H9 (cell line): ENCODE data around the gene C9orf43. TPM values are rescaled to one million over a fixed set of nuclear protein-coding genes. Genes with fewer than 3 reads are reported as not detected.

ENCODE experiments used
- DNase-seq: peaks from one replicate; pipeline ENCODE4 v3.0.0-alpha.2; 2017
- H2AFZ ChIP-seq: one replicate; pipeline ENCODE4 v1.6.1; 2013; ENCODE audit warnings: mild to moderate bottlenecking, low read length, control low read depth, moderate library complexity
- H2AK5ac ChIP-seq: 2 replicates; pipeline ENCODE4 v1.6.1; 2013; ENCODE audit warnings: low read length, control low read depth, mixed read lengths; ENCODE audit not compliant: insufficient read length
- H2BK120ac ChIP-seq: one replicate; pipeline ENCODE4 v1.6.1; 2013; ENCODE audit warnings: low read depth, mild to moderate bottlenecking, low read length, control low read depth, inconsistent platforms; ENCODE audit not compliant: poor library complexity, severe bottlenecking
- H2BK12ac ChIP-seq: 2 replicates; pipeline ENCODE4 v1.6.1; 2013; ENCODE audit warnings: low read length, control low read depth, mixed read lengths, low read depth; ENCODE audit not compliant: insufficient read length
- H2BK15ac ChIP-seq: 2 replicates; pipeline ENCODE4 v1.6.1; 2013; ENCODE audit warnings: low read depth, low read length, control low read depth
- H2BK20ac ChIP-seq: one replicate; pipeline ENCODE4 v1.6.1; 2013; ENCODE audit warnings: low read depth, mild to moderate bottlenecking, low read length, control low read depth, inconsistent platforms; ENCODE audit not compliant: poor library complexity, severe bottlenecking
- H2BK5ac ChIP-seq: 2 replicates; pipeline ENCODE4 v1.6.1; 2013; ENCODE audit warnings: low read length, control low read depth, mixed read lengths; ENCODE audit not compliant: insufficient read length
- H3K14ac ChIP-seq: 2 replicates; pipeline ENCODE4 v1.6.1; 2013; ENCODE audit warnings: low read length, control low read depth; ENCODE audit not compliant: insufficient read depth
- H3K18ac ChIP-seq: 2 replicates; pipeline ENCODE4 v1.6.1; 2013; ENCODE audit warnings: low read depth, mild to moderate bottlenecking, mixed read lengths, low read length, control low read depth; ENCODE audit not compliant: insufficient read length
- H3K23ac ChIP-seq: 2 replicates; pipeline ENCODE4 v1.6.1; 2013; ENCODE audit warnings: low read length, control low read depth, mixed read lengths, low read depth; ENCODE audit not compliant: insufficient read length
- H3K23me2 ChIP-seq: 2 replicates; pipeline ENCODE4 v1.6.1; 2013; ENCODE audit warnings: low read depth, mild to moderate bottlenecking, mixed read lengths, low read length, control low read depth; ENCODE audit not compliant: insufficient read length, poor library complexity, severe bottlenecking
- H3K27ac ChIP-seq: 2 replicates; pipeline ENCODE4 v1.5.1; 2013; ENCODE audit warnings: low read length, control low read depth, mixed read lengths, low read depth; ENCODE audit not compliant: insufficient read length
- H3K27me3 ChIP-seq: 2 replicates; pipeline ENCODE4 v1.6.1; 2013; ENCODE audit warnings: low read length, control low read depth, inconsistent platforms; ENCODE audit not compliant: insufficient read depth
- H3K4ac ChIP-seq: 2 replicates; pipeline ENCODE4 v1.6.1; 2013; ENCODE audit warnings: low read depth, mild to moderate bottlenecking, control low read depth, inconsistent platforms, low read length, moderate library complexity
- H3K4me1 ChIP-seq: 2 replicates; pipeline ENCODE4 v1.6.1; 2013; ENCODE audit warnings: low read length, control low read depth, inconsistent platforms; ENCODE audit not compliant: insufficient read depth
- H3K4me2 ChIP-seq: 2 replicates; pipeline ENCODE4 v1.6.1; 2013; ENCODE audit warnings: low read length, control low read depth, mixed read lengths; ENCODE audit not compliant: insufficient read length, insufficient read depth
- H3K56ac ChIP-seq: 2 replicates; pipeline ENCODE4 v1.6.1; 2013; ENCODE audit warnings: low read depth, mild to moderate bottlenecking, mixed read lengths, low read length, control low read depth; ENCODE audit not compliant: insufficient read length
- H3K79me1 ChIP-seq: 2 replicates; pipeline ENCODE4 v1.6.1; 2013; ENCODE audit warnings: low read depth, mild to moderate bottlenecking, moderate library complexity, low read length, control low read depth, inconsistent platforms; ENCODE audit not compliant: insufficient read depth, poor library complexity, severe bottlenecking
- H3K79me2 ChIP-seq: 2 replicates; pipeline ENCODE4 v1.6.1; 2013; ENCODE audit warnings: low read length, control low read depth, inconsistent platforms; ENCODE audit not compliant: insufficient read depth
- H3K9ac ChIP-seq: 2 replicates; pipeline ENCODE4 v1.6.1; 2013; ENCODE audit warnings: low read length, control low read depth, mixed read lengths; ENCODE audit not compliant: insufficient read length; ENCODE audit errors: extremely low read depth
- H3K9me3 ChIP-seq: one replicate; pipeline ENCODE4 v1.6.1; 2013; ENCODE audit warnings: low read depth, low read length, inconsistent platforms; ENCODE audit not compliant: control insufficient read depth
- H3T11ph ChIP-seq: one replicate; pipeline ENCODE4 v1.6.1; 2013; ENCODE audit warnings: mild to moderate bottlenecking, low read length, control low read depth, inconsistent platforms
- H4K20me1 ChIP-seq: one replicate; pipeline ENCODE4 v1.6.1; 2013; ENCODE audit not compliant: control insufficient read depth, insufficient read length, insufficient read depth
- H4K5ac ChIP-seq: 2 replicates; pipeline ENCODE4 v1.6.1; 2013; ENCODE audit warnings: low read depth, mild to moderate bottlenecking, mixed read lengths, low read length, control low read depth; ENCODE audit not compliant: insufficient read length
- H4K8ac ChIP-seq: replicated peaks from 2 replicates; pipeline ENCODE4 v1.6.1; 2013; ENCODE audit warnings: low read length, control low read depth, mixed read lengths, low read depth; ENCODE audit not compliant: insufficient read length
- H4K91ac ChIP-seq: 2 replicates; pipeline ENCODE4 v1.6.1; 2013; ENCODE audit warnings: low read depth, mild to moderate bottlenecking, moderate library complexity, mixed read lengths, low read length, control low read depth; ENCODE audit not compliant: insufficient read length
- H3K27ac Mint-ChIP-seq, 3 experiments: 2 replicates in 2 of 3; 3 replicates in 1 of 3; pipeline ENCODE4 v1.8.0; 2020 to 2021; ENCODE audit warnings: mixed read lengths in 3 of 3, mild to moderate bottlenecking in 1 of 3, moderate library complexity in 1 of 3
- H3K27me3 Mint-ChIP-seq: 2 replicates; pipeline ENCODE4 v1.8.0; 2021; ENCODE audit warnings: low read depth, mild to moderate bottlenecking, moderate library complexity, mixed read lengths
- H3K36me3 Mint-ChIP-seq, 3 experiments: 2 replicates in 2 of 3; 3 replicates in 1 of 3; pipeline ENCODE4 v1.8.0; 2020 to 2021; ENCODE audit warnings: low read depth in 3 of 3, mixed read lengths in 3 of 3; ENCODE audit not compliant: insufficient read depth in 1 of 3
- H3K4me1 Mint-ChIP-seq, 2 experiments: 2 replicates each; pipeline ENCODE4 v1.8.0; 2020; ENCODE audit warnings: mixed read lengths in 2 of 2
- H3K4me3 Mint-ChIP-seq, 2 experiments: 2 replicates in 1 of 2; 3 replicates in 1 of 2; pipeline ENCODE4 v1.8.0; 2020 to 2021; ENCODE audit warnings: mild to moderate bottlenecking in 2 of 2, mixed read lengths in 2 of 2, moderate library complexity in 1 of 2
- H3K9me3 Mint-ChIP-seq, 2 experiments: 2 replicates in 1 of 2; 3 replicates in 1 of 2; pipeline ENCODE4 v1.8.0; 2020; ENCODE audit warnings: mild to moderate bottlenecking in 2 of 2, mixed read lengths in 2 of 2, moderate library complexity in 1 of 2
- WGBS: extraction: QIAGEN DNeasy Blood & Tissue Kit; methylation state at CpG from one replicate; pipeline ENCODE4 v1.1.7; 2013; ENCODE audit warnings: missing lambda C conversion rate, low lambda C conversion rate, mixed read lengths; ENCODE audit not compliant: insufficient read length; ENCODE audit errors: extremely low coverage; 5-methylcytosine and 5-hydroxymethylcytosine counted together
- total RNA-seq: library from RNA; stranded (reverse); gene quantifications from 2 replicates; pipeline ENCODE4 v1.2.1, GENCODE V29; 2021
- TF ChIP-seq, protein P1 (sequence below): fragments of 200-600 bp; sonication (generic); conservative IDR thresholded peaks from 3 replicates; pipeline ENCODE4 v1.8.0; 2021; ENCODE audit warnings: antibody characterized with exemption, mild to moderate bottlenecking

The C9orf43 gene
- total RNA-seq, 1 experiment from 2014 or later: 0.57 TPM

DNA sequence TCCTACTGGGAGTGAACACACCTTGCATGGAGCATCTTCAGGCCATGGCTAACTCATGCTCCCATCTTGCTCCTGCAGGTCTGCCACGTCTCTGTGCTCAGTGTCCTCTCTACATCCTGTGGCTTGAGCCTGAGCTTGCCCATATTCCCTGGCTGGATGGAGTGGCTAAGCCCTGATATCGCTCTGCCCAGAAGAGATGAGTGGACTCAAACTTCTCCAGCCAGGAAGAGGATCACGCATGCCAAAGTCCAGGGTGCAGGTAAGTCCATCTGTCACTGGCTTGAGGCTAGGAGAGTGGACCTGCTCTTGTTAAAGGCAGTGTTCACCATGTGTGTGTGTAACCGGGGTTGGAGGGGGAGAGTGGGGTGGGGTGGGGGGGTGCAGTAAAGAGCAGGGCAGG lies 51.4 kb downstream of the C9orf43 start:
- no peak overlapping the region for H3K4ac ChIP-seq
- H2BK15ac ChIP-seq: no peak overlapping the region
- no peak for DNase-seq
- H3K4me1 Mint-ChIP-seq: peaks cover 25 to 28% of the 10 kb centered on the region in 2 experiments
- H3K23ac ChIP-seq: no peak overlapping the region
- peaks cover 6% of the 10 kb centered on the region; the same call in 1 of the 2 replicates for H3K4me1 ChIP-seq
- H2BK12ac ChIP-seq: no peak overlapping the region
- H2BK5ac ChIP-seq: no peak overlapping the region
- H3K79me2 ChIP-seq: no peaks in the 10 kb centered on the region
- no peak overlapping the region for H3K4me3 Mint-ChIP-seq
- TF ChIP-seq, protein P1, sequence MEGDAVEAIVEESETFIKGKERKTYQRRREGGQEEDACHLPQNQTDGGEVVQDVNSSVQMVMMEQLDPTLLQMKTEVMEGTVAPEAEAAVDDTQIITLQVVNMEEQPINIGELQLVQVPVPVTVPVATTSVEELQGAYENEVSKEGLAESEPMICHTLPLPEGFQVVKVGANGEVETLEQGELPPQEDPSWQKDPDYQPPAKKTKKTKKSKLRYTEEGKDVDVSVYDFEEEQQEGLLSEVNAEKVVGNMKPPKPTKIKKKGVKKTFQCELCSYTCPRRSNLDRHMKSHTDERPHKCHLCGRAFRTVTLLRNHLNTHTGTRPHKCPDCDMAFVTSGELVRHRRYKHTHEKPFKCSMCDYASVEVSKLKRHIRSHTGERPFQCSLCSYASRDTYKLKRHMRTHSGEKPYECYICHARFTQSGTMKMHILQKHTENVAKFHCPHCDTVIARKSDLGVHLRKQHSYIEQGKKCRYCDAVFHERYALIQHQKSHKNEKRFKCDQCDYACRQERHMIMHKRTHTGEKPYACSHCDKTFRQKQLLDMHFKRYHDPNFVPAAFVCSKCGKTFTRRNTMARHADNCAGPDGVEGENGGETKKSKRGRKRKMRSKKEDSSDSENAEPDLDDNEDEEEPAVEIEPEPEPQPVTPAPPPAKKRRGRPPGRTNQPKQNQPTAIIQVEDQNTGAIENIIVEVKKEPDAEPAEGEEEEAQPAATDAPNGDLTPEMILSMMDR: no peak
- H2AFZ ChIP-seq: no peak overlapping the region
- no peak overlapping the region for H3K18ac ChIP-seq
- no peaks in the 10 kb centered on the region for H3K36me3 Mint-ChIP-seq
- H3K27ac ChIP-seq: no peak overlapping the region
- H3K79me1 ChIP-seq: no peaks in the 10 kb centered on the region
- peaks cover 13% of the 10 kb centered on the region; the same call in 1 of the 2 replicates for H3K27me3 ChIP-seq
- H3K27ac Mint-ChIP-seq: no peak overlapping the region
- H3K56ac ChIP-seq: no peak overlapping the region
- no peaks in the 10 kb centered on the region for H3K9me3 ChIP-seq
- H4K5ac ChIP-seq: no peak overlapping the region
- WGBS: no CpG with 5 or more reads among the region's 4 CpGs
- no peak overlapping the region for H3K4me2 ChIP-seq
- H4K20me1 ChIP-seq: no peaks in the 10 kb centered on the region
- H3K9me3 Mint-ChIP-seq: no peaks in the 10 kb centered on the region; a peak in 1 of 5 replicates
- no peak overlapping the region for H3T11ph ChIP-seq
- H2AK5ac ChIP-seq: no peak overlapping the region
- no peak overlapping the region for H3K9ac ChIP-seq
- peaks cover 35% of the 10 kb centered on the region for H3K27me3 Mint-ChIP-seq
- no peak overlapping the region for H3K14ac ChIP-seq
- no peak overlapping the region for H2BK20ac ChIP-seq
- H2BK120ac ChIP-seq: no peak overlapping the region
- H4K91ac ChIP-seq: no peak overlapping the region
- peaks cover 9% of the 10 kb centered on the region for H3K23me2 ChIP-seq
- H4K8ac ChIP-seq: no peak overlapping the region
